Peyer's patch (tissue), 4 donors: ENCODE measurements around the gene CYP27B1.

ENCODE experiments used
- CTCF ChIP-seq, 6 experiments: fragments of 450-650 bp in 4 of 6; fragments of 200-600 bp in 2 of 6; sonication (generic) in 1 of 6; IDR thresholded peaks; one replicate each; pipeline ENCODE4 v1.5.1; 2017 to 2019; ENCODE audit warnings: antibody characterized with exemption in 6 of 6, mild to moderate bottlenecking in 3 of 6, moderate library complexity in 1 of 6
- POLR2A ChIP-seq, 2 donors: fragments of 450-650 bp; IDR thresholded peaks; one replicate each; pipeline ENCODE4 v1.5.1; 2017; ENCODE audit warnings: antibody characterized with exemption in 2 of 2, mild to moderate bottlenecking in 2 of 2, moderate library complexity in 2 of 2

GRCh38 chr12:57781244-57781643 lies 14.4 kb upstream of the CYP27B1 start:
- no peak for TF ChIP-seq POLR2A (IDR thresholded peaks at IDR 0.05)
- TF ChIP-seq CTCF (IDR thresholded peaks at IDR 0.05) = no peak
